Dermis microvascular lymphatic vessel endothelial cell (primary cell): Measurements from ENCODE around the gene FUBP1. TPM values are rescaled to one million over a fixed set of nuclear protein-coding genes. Genes with fewer than 3 reads are reported as not detected.

Experiments
- total RNA-seq: library from RNA; depleted of rRNA; stranded (reverse); fragments of >200 nt; gene quantifications from 2 replicates; pipeline ENCODE4 v1.2.1, GENCODE V29; 2014

The FUBP1 gene
- total RNA-seq, 1 donor from 2014 or later = 109 TPM

Other genes with a start within 250 kb of the FUBP1 start
- gene USP33, start 219.2 kb downstream of the FUBP1 start, total RNA-seq = 75.9 and 81.0 TPM in 2 replicates
- 8.9 and 10.2 TPM in 2 replicates for gene MIGA1, start 199.4 kb downstream of the FUBP1 start, total RNA-seq
- gene NEXN, start 90.4 kb downstream of the FUBP1 start, total RNA-seq = 0.77 and 1.1 TPM in 2 replicates
- 191 TPM in 2 replicates for gene DNAJB4, start 25.9 kb upstream of the FUBP1 start, total RNA-seq
- gene GIPC2, start 66.9 kb upstream of the FUBP1 start, total RNA-seq = 31.9 and 37.2 TPM in 2 replicates